UCSD-AML1 (cell line): ENCODE data around the gene ARHGAP26.
A peak's percentile ranks its signal among the peaks of the same experiment; 100 is the strongest.
"Not testable (repeated sequence)": the region's sequence is repeated elsewhere in the genome, so short reads cannot be mapped to it uniquely, and the experiment has no call there.

ENCODE experiments used
- DNase-seq: peaks from one replicate; lab custom pipeline; 2025; ENCODE audit not compliant: unreplicated experiment; lab: John Stamatoyannopoulos, UW

The ARHGAP26 gene

GRCh38 chr5:143106174-143106573, 336.0 kb downstream of the ARHGAP26 start:
- DNase-seq, result peak; percentile 13

GRCh38 chr5:143108498-143109128, 338.4 kb downstream of the ARHGAP26 start:
- no peak for DNase-seq

DNA sequence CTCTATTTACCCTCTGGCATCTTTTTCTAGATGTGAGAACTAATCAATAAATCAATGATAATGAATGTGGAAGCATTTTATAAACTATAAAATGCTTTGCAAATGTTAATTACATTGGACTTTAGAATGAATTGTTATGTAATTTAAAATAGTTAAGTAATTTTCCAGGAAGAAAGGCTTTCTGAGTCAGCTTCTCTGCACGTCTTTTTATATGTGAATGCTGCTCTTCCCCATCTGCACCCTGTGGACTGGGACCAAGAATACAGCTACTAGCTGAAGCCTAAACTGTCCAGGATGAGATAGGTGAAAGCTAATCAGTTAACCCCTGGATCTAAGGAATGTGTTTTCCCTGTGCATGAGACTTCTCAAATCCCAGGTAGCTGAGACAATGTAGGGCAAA, 340.4 kb downstream of the ARHGAP26 start:
- no peak for DNase-seq

DNA sequence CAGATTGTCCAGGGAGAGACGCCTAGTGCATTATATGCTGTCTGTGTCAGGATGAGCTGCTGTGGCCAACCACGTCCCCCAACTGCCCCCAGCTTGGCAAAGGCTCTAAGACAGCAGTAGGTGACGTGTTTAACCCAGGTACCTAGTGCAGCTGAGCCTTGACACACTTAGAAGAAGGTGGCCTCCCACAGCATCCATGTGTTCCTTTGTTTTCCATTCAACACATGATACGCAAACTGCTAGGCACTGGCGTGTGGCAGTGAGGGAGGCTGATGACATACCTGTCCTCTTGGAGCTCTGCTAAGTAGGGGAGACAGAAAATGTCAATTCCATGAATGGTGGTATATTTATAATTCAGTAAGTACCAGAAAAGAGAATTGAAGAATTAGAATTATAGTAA, 341.6 kb downstream of the ARHGAP26 start:
- no peak for DNase-seq

DNA sequence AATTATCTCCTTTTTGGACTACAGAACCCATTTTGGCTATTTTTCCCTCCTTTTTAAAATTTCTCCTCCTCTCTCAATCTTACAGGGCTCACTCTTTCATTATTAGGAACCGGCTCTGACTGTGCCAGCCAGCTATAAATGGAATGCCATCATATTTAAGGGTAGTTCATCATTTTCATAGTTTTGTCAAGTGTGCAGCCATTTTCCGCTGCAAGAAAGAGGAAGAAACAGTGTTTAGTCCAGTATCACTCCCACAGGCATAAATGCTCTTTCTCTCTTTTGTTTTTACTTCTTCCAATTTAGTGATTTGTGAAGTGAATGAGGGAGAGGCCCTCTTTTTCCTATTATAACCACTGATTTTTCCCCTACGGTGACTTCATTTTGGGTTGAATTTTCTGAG, 343.3 kb downstream of the ARHGAP26 start:
- DNase-seq, result no peak

GRCh38 chr5:143114481-143114880, 344.3 kb downstream of the ARHGAP26 start:
- no peak for DNase-seq

DNA sequence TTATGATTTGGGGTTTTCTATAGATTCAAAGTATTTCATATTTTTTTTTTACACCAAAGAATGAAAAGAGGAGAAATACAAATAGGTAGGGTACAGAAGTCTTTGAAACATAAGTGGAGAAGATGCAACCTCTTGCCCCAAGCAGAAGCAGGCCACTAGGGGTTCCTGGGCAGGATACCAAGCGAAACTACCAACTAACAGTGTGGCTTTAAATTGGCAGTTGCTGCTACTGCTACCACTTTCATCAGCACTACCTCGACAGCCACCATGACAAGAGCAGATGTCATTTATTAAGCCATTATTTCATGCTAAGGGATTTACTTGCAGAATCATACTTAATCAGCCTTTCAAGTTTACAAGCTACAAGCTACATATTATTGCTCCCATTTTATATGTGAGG, 345.2 kb downstream of the ARHGAP26 start:
- DNase-seq, result no peak

DNA sequence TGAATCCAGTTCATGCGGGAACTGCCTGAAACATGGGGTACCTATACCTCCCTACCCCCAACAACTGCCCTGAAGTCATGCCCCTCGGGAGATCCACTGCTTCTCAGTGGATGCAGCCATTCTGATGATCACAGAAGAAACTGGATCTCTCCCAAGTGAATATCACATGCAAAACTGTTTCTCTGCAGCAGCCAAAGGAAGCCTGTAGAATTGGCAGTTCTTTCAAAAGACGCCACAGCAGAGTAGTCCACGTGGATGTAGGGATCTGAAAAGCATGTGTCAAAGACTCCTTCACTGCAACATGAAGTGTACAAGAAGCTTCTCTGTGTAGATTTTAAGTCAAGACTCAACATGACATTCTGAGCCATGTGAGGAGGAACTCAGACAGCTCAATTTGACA, 346.6 kb downstream of the ARHGAP26 start:
- no peak for DNase-seq

DNA sequence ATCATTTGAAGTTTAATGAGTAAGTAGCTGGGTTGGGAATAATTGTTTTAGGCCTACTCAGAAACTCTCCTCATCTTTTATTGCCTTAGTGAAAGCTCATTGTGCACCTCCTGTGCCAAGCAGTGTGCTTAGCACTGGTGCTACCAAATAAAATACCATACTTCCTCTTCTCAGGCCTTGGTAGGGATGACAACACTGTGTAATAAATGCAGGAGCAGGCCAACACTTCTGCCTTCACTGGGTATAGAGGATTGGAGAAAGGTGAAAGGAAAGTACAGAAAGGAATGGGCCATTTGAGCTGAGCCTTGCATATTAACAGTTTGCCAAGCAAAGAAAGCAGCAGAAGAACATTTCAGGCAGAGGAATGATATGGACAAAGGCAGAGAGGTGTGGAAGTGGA, 347.6 kb downstream of the ARHGAP26 start:
- DNase-seq, result no peak

DNA sequence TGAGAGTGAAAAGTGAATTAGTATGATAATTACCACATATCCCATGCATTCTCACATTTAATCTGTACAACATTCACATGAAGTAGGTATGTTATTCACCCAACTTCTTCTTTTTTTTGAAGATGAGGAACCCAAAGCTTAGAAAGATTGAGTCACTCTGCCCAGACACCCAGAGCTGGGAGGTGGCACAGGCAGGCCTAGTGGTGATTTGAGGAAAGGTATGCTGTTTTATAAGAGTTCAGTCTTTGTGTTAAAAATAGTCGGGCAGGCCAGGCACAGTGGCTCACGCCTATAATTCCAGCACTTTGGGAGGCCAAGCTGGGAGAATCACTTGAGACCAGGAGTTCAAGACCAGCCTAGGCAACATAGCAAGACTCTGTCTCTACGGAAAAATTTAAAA, 348.0 kb downstream of the ARHGAP26 start:
- DNase-seq, result peak; percentile 19

GRCh38 chr5:143118818-143119217, 348.6 kb downstream of the ARHGAP26 start:
- DNase-seq, result not testable (repeated sequence)

GRCh38 chr5:143119291-143119769, 349.2 kb downstream of the ARHGAP26 start:
- DNase-seq, result no peak

DNA sequence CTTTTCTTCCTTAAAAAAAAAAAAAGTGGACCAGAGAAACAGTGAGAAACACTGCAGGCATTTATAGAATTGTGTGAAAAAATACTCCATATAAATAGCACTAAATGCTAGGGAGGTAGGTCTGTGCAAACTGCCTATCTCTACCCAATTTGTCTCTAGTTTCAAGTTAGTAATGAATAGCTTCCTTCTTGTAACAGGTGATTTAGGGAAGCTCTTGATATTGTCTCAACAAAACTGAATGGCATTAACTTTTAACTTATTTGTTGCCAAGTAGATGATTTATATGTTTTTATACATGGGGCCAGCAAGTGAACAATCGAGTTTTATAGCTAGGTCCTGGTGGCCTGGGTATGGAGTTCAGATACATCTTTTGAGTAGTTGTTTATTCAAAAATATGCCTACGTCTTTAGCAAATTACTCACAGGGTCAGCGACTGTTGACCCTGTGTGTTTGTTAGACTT, 349.7 kb downstream of the ARHGAP26 start:
- DNase-seq, result no peak

DNA sequence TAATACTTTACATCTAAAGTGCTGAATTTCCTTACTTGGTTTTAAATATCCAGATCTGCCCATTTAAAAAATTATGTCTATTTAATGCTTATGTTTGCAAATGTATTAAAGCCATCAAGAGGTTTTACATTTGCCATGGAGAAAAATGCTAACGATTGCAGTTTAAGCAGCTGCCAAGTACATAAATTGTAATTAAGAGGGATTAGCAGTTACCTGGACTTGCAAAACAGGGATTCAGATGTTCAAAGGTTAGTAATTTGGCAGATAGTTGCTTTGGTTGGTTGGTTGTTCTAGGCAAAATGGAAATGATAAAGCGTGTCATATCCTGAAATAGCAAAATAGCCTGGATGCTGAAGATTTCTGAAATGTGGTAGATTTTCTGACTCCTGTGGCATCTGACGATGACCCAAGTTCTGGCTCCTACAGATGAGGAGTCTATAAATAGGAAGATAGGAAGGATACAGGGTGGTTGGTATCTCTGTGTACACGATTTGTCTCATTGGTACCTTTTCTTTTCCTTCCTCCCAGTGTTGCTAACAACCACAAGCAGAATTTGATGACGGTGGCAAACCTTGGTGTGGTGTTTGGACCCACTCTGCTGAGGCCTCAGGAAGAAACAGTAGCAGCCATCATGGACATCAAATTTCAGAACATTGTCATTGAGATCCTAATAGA, 350.4 kb downstream of the ARHGAP26 start:
- DNase-seq, result no peak

DNA sequence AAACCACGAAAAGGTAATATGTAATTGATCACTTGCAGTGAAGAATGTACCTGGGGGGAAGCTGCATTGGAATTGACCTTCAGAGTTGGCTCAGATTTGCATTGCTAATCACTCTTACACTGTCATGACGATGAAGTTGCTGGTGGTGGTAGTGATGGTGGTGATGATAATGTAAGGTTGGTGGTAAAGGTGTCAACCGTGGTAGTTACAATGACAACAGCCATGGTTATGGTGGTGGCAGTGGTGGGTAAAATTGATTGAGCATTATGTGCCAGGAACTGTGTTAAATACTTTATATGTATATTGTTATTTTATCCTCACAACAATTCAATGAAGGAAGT, 350.9 kb downstream of the ARHGAP26 start:
- DNase-seq, result no peak

DNA sequence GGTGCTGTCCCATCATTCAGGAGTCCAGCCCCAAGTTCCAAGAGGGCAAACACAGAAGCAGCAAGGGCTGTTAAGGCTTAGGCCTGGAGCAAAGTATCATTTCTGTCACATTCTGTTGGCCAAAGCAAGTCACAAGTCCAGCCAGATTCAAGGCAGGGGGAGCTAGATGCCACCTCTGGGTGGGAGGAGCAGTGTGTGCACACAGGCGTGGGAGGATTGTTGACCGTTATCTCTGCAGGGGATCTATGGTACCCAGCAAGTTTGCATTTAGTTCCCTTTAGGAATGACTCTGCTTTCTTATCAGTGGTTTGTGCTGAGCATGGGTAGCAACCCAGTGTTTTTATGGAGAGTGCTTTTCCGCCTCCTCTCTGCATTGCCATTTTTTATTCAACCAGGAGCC, 354.4 kb downstream of the ARHGAP26 start:
- DNase-seq, result peak; percentile 64

DNA sequence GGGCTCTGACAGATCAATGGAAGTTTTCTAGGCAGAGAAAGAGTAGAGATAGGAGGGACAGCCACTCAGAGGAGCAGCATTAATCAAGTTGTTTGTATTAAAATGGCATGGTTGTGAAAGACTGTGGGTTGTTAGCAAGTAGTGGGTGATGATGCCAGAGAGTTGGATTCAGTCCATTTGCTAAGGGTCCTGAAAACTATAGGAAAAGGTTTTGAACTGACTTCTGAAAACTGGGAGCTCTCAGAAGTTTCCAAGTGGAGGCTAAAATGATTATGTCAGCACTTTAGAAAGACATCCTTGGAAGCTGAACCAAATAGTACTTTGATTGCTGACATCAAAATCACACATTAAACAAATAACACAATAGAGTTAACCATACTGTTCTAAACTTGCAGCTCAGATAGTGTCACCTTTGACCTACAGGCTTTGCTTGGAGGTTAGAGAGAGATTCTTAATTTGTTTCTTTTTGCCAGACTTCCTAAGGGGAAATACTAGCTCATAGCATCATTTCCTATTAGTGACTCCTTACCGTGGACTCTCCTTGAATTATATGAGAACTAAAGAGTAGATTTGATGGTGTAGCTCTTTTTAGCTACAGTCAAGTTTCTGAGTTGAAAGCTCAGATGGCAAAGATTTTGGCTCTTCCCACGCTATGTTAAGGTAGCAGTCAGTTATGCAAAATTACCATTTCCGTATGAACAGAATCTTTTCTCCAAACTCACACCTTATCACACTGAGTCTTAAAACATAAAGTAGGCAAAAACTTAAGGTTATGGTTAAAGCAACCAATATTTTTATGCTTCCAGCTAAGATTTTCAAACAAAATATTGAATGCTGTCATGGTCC, 356.2 kb downstream of the ARHGAP26 start:
- DNase-seq, result no peak

GRCh38 chr5:143128412-143129071, 358.4 kb downstream of the ARHGAP26 start:
- DNase-seq, result no peak

DNA sequence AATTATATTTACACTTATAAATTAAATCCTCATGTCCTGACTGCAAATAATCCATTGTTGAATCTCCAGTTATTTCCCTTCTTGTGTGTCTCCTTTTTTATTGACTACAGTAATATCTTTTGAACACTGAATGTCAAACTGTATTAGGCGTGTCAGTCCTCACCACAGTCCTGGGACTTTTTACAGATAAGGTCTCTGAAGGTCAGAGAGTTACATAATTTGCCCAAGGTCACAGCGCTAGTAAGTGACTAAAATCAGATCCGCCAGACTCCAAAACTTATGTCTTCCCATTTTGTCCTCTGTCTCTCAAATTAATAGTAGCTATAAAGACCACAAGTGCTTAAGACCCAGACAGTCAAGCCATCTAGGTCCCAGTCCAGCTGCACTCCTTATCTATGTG, 359.0 kb downstream of the ARHGAP26 start:
- DNase-seq, result no peak

DNA sequence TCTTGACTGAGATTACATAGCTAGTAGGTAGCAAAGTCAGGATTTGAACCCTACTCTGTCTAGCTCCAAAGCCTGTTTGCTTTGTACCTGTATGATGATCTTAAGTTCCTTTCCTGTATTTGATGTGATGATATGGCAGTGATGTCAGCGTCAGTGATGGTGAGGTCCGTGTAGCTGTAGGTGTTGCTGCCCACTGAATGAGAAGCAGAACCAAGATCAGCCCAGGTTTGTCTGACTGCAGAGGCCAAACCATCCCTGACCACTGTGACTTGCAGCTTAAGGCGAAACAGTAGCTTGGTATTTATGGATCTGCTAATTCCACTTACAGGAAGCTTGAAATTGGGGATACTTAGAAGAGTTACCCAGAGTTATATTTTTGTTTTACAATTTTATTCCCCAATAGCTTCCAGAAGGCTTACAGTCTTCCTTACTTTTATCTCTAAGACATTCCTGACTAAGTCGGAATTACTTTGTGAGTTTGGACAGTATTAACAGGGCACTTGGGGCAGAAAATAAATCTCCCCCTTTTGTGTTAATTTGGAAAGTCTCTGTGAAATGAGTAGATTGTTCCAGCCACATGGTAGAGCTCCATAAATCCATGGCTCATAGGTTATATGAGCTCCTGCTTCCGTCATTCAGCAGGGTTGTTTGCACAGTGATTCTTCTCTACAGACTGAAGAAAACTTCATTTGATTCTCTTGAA, 359.9 kb downstream of the ARHGAP26 start:
- DNase-seq, result no peak
